Fibroblast of skin of right quadriceps (primary cell): ENCODE results near the gene PWP1.

Experiments used
- DNase-seq: peaks from one replicate; pipeline ENCODE4 v3.0.0-alpha.2; 2013

The PWP1 gene

DNA sequence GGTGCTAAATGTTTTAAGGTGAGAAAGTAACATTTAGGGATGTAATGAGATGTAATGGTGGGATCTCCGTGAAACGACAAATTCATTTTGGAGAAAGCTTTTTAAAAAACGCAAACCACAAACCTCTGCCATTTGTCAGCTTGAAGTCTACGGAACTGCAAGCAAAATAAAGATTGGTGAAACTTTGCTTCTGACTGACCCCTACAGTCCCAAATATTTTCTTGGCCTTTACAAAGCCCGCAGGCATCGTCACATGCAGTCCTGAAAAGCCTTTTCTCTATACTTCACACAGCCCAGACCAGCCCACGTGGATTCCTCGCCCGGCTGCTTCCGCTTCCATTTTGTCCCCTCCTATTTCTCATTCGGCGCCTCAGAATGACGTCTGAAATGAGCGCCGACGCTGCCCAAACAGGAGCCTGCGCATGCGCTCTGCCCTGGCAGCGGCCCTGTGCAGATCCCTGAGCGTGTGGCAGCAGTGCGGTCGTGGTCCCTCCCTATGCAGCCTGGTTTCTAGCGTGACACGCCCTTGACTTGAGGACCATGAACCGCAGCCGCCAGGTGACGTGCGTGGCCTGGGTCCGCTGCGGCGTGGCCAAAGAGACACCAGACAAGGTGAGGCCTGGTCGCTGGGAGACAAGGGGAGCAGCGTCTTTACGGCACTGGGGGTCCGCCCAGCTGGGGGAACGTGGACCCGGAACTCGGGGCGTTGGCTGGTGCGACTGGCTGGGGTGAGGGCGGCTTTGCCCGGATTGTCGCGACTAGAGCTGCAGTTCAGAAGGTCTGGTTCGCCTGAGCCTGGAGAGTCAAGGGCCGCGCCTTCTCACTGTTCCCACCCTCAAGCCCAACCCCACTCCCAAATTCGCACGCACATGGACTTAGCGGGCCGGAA lies at the start of gene PWP1:
PWP1 (plus strand) TSS at position 440 of the 889 bp plus-strand sequence; CDS start at position 541, 101 bp downstream.
- DNase-seq = peak; percentile 94

DNA sequence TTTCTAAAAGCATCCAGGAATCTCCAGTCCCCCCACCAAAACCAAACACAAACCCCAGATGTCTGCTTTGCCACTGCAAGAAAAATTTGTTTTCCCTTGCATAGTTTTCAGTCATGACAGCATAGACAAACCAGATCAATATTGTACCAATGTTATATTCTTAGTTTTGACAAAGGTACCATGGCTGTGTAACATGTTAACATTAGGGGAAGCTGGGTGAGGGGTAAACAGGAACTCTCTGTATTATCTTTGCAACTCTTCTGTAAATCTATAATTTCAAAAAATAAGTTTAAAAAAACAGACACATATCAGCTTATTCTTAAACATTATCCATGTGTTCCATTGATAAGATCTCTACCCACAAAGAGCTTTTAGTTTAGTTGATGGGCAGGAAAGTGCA lies 44.4 kb upstream of the PWP1 start:
- no peak for DNase-seq

DNA sequence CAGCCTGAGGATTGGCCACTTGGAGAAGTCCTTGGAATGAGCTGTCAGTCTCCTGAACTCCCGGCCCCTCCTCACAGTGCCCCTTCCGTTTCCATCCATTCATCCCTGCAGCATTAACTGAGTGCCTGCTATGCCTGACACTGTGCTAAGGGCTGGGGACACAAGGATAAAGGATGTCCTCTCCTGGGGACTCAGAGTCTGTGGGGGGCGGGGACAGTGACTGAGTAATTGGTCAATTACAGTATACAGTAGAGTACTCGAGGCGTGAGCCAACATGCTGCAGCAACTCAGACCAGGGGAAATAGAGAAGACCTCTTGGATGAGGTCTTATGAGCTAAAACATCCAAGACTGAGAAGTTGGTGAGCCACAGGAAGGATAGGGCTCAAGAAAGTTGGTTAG lies 43.4 kb upstream of the PWP1 start:
- no peak for DNase-seq

DNA sequence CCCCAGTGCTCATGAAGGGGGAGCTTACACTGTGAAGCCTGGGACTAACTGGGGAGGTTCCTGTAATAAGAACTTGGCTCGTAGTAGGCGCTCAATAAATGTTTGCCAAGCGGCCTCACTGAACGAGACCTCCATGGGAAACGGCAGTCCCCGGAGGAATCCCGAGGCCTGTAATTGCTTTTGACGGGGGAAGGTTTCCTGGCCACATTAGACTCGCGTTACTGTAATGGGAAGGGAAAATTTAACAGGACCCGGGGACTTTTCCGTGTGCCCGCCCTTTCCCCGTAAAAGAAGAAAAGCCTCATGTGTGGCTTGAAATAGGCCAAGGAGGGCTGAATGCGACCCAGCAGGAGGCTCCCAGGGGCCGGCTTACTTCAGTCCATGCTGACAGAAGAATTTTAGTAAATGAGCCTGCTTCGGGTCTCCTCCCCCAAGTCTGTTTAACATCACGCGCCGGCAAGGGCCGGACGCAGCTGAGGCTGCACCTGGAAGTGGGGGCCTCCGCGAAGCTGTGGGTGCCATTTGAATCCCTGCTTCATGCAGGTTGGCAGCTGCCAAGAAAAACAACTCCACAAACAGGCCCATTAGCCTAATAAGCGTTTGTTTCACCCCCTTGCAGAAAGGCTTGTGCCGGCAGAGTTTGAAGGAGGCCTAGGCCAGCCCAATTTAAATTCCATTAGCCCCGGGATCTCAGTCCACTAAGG lies 39.8 kb upstream of the PWP1 start:
- DNase-seq = peak; percentile 15

DNA sequence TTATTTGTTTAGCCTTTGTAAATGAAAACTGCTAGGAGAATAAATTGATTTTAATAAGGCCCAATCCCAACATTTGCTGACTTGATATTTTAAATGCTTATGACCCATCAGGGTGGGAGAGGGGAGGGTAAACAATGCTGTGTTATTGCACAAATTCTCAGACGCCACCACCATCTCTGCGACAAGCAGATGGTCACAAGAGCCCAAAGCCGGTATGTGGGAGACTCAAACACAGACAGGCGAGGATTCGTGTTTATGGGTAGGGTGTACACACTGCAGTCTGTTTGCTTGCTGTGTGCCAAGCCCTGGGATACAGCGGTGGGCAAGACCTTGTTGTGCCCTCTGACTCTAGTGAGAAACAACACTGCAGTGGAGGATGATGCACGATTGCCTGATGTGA lies 39.2 kb upstream of the PWP1 start:
- no peak for DNase-seq

DNA sequence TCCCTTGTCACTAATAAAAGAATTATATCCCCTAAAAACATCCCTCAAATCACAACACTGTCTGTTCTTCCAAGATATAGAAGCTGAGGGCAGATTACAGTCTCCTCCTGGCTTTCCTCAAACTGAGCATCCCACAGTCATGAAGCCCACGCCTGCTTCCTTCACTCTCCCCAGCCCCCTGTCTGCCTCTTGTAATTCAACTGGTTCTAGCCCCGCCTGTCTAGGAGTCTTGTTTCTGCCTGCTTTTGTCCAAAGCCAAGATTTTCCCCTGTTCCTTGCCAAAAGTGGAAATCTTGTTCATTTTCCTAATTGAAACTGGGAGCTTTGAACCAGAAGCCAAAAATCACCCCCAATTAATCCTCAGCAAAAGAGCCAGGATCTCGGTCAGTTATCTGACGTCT lies 35.9 kb upstream of the PWP1 start:
- no peak for DNase-seq

DNA sequence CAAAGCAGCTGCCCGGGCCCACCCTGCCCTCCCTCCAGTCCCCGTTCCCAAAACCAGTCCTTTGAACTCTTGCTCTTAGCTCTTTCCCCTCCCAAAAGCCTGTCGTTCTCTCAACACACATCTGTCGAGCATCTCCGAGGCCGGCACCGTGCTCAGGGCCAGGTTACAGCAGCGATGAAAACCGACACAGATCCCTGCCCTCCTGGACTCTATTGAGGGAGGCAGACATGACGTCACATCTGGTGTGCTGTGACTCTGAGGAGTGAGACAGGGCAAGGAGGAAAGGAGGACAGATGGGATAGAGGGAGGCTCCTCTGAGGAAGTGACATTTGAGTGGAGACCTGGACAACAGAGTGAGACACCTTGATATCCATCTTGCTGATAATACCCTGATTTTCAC lies 34.6 kb upstream of the PWP1 start:
- no peak for DNase-seq

DNA sequence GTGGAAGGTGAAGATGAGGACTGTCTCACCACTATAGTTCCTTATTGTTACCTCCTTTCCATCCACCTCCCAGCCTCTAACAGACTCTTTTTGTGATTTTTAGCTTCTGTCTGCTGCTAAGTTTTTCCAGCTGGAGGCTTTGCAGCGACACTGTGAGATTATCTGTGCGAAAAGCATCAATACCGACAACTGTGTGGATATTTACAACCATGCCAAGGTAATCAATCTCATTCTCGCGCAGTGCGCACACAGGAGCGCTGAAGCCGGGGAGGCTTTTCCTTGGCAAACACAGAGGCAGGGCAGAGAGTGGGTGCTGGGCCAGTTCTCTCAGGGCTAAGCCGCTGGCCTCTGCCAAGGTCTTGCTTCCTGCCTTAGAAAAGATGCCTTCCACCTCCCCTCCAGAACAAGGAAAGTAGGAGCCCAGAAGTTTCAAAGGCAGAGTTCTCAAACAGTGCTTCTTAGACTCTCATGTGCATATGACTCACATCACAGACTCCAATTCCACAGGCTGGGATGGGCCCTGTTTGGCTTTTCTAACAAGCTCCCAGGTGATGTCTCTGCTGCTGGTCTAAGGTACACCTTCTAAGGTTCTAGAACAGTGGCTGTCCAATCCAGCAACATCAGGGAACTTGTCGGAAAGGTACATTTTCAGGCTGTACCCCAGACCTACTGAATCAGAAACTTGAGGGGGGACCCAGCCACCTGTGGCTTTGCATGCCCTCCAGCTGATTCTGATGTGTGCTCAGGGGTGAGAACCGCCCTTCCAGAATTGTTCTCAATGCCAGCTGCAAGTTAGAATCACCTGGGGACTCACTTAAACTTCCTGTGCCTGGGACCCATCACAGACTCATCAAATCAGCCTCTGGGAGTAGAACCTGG lies 33.8 kb upstream of the PWP1 start:
- DNase-seq = no peak

- no peak for DNase-seq
Measured at GRCh38 chr12:107653519-107653918, 32.1 kb upstream of the PWP1 start.

DNA sequence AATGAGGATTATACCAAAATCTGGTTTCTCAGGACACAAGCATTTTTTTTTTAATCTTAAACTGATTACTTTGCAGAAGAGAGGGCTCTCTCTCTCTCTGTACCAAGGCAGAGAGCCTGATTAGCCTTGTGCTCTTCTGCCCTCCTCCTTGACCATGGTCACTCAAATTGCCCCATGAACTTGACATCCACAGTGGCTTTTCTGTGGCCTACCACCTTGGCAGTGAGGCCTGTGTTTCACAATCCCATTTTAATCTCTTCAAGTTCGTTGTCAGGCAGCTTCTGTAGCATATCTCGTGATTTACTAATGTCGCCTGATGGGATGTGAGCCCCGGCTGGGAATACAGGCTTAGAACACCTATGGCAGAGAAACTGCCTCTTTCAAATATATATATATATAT lies 30.7 kb upstream of the PWP1 start:
- DNase-seq = no peak

DNA sequence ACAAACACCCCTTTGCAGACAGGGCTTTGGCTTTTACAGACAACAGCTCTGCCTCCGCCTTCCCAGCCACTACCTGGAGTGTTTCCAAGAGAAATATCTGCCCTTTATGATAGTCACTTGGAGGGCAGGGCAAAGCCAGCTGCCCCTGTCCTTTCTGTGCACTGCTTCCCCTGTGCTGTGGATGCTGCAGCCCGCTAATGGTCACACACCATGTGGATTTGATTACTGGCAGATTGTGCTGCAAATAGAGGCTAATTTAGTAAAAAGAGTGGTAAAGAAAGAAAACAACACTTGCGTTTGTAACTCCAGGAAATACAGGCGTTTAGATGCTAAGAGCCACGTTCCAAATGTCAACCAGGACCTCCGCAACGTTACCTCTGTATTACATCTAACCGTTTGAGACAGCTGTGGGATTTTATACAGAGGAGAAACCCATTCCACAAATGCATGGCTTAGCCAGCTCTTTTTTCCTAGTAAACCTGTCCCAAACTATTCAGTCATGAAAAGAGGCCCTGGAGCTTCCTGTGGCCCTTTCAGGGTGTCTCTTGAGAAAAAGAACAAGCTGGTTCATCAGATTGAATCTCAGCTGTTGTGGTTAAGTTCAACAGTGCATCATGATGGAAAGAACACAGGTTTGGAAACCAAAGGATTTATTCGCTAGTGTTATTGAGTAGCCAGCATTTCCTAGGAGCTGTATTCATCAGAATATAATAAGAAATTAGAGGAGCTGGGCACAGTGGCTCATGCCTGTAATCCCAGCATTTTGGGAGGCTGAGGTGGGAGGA lies 30.1 kb upstream of the PWP1 start:
- DNase-seq = no peak

GRCh38 chr12:107656302-107656701 lies 29.3 kb upstream of the PWP1 start:
- DNase-seq = no peak

GRCh38 chr12:107657133-107657532 lies 28.5 kb upstream of the PWP1 start:
- no peak for DNase-seq

- no peak for DNase-seq
Measured at GRCh38 chr12:107657621-107658020, 28.0 kb upstream of the PWP1 start.

DNA sequence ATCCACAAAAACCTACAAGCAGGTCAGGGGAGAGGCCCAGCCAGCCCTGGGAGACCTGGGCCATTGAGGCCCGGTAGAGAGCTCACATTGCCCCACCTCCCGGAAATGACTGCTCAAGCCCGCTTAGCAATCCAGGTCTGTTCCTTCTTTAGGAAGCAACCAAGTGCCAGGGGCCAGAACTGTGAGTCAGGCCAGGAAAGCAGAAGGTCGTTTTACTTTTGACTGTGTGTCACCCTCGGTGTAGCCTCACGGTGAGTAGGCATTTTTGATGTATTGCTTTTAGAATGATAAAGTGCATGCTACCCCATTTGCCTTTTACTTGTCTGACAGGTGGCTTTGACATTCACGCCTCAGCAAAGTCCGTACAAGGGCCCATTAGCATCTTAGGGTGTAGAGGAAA lies 25.4 kb upstream of the PWP1 start:
- no peak for DNase-seq

DNA sequence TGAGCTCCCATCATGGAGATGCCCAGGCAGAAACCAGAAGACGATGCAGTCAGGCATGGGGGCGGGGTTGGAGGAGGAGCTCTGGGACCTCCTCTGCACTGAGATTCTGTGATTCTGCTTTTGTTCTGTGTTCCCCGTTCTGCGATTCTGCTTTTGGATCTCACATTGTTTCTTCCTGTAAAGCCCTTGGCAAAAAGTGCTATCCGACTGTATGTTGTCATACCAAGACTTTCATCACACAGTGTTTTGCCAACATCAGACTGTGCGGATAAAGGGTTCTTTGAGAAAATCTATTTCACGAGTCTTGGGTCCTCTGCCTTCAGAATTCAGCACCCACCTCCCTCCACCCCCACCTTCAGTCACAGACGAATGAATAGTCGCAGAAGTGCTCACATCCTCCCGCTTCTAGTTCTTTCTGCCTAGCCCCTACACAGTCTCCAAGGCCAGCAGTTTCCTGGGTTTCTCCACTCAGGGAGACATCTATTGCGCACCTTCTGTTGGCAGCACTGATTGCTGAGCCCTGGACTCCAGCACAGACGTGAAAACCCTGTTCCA lies 24.7 kb upstream of the PWP1 start:
- DNase-seq = no peak

- no peak for DNase-seq
Measured at GRCh38 chr12:107661830-107662229, 23.8 kb upstream of the PWP1 start.

GRCh38 chr12:107662484-107662883 lies 23.1 kb upstream of the PWP1 start:
- no peak for DNase-seq

GRCh38 chr12:107663277-107663676 lies 22.3 kb upstream of the PWP1 start:
- DNase-seq = no peak

GRCh38 chr12:107666009-107666408 lies 19.6 kb upstream of the PWP1 start:
- DNase-seq = no peak

DNA sequence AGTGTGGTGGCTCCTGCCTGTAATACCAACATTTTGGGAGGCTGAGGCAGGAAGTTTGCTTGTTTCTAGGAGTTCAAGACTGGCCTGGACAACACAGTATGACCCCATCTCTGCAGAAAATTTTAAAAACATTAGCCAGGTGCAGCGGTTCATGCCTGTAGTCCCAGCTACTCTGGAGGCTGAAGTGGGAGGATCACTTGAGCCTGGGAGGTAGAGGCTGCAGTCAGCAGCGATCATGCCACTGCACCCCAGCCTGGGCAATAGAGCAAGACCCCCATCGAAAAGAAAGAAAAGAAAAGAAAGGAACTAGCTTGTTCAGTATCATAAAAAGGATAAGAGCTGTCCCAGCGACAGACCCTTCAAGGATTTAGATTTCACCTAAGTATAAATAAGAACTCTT lies 18.1 kb upstream of the PWP1 start:
- DNase-seq = no peak
